Heart left ventricle (tissue), 13 donors: ENCODE results near the gene FGD3.

Experiments
- POLR2A ChIP-seq, 2 donors: fragments of 450-650 bp; IDR thresholded peaks; one replicate each; pipeline ENCODE4 v1.6.1; 2017; ENCODE audit warnings: antibody characterized with exemption in 2 of 2, mild to moderate bottlenecking in 2 of 2, moderate library complexity in 2 of 2
- TF ChIP-seq, protein P1 (sequence below), 12 donors: fragments of 200-600 bp; sonication (generic) in 4 of 12; IDR thresholded peaks; one replicate each; pipeline versions ENCODE4 v1.5.0 to v1.8.0; 2018 to 2022; ENCODE audit warnings: antibody characterized with exemption in 12 of 12, mild to moderate bottlenecking in 5 of 12
- donor health status: ischemic (EF 13 %, LVEDD 7.1; RV severe dilation, severe dysfunction).
- donor health status: DM: no; HTN: yes; CAD: no.
- donor health status: DM: no; HTN: no; CAD: no.
- donor health status: ischemic (EF 25% LVEDD 6.9; RV normal size, moderate dysfunction).
- donor health status: ischemic (EF 25% LVEDD 5.7; RV mildly dilated, moderate dysfunction).
- donor health status: ischemic (EF 35%, LVEDD 5.7; RV mildly dilated, moderate dysfunction).
- donor health status: nonischemic (EF 11% LVEDD 7.7; RV severe dilation, severe dysfunction).
- donor health status: DM: yes; HTN: yes; CAD: no.
- donor health status: PGD.
- donor health status: ischemic (EF 29% LVEDD 5.4; RV normal size, mild dysfunction).
- donor health status: nonischemic (EF 23%, LVEDD 6.1; RV moderate dilation, normal function).

DNA sequence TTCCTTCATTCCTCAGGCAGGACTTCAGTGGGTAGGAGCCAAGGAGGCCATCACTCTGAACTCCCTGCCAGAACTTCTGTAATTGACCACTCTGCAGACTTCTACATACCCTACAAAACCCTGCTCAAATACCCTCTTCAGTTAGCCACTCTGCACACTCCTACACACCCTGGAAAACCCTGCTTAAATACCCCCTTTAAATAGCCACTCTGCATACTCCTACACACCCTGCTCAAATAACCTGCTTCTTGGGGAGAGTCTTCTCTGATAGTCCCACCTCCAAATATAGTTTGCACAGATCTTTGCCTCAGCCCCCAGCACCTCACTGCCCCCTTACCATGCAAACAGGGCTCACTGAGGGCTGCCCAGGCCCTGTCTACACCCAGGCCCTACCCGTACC, 130.0 kb downstream of the FGD3 start:
- TF ChIP-seq, protein P1, sequence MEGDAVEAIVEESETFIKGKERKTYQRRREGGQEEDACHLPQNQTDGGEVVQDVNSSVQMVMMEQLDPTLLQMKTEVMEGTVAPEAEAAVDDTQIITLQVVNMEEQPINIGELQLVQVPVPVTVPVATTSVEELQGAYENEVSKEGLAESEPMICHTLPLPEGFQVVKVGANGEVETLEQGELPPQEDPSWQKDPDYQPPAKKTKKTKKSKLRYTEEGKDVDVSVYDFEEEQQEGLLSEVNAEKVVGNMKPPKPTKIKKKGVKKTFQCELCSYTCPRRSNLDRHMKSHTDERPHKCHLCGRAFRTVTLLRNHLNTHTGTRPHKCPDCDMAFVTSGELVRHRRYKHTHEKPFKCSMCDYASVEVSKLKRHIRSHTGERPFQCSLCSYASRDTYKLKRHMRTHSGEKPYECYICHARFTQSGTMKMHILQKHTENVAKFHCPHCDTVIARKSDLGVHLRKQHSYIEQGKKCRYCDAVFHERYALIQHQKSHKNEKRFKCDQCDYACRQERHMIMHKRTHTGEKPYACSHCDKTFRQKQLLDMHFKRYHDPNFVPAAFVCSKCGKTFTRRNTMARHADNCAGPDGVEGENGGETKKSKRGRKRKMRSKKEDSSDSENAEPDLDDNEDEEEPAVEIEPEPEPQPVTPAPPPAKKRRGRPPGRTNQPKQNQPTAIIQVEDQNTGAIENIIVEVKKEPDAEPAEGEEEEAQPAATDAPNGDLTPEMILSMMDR (IDR thresholded peaks at IDR 0.05), result no peak
- TF ChIP-seq POLR2A (IDR thresholded peaks at IDR 0.05), result no peak
